A549 (cell line): Measurements from ENCODE around the gene OXT. TPM values are rescaled to one million over a fixed set of nuclear protein-coding genes. Genes with fewer than 3 reads are reported as not detected.

ENCODE experiments used
- BHLHE40 ChIP-seq: IDR thresholded peaks from 2 replicates; pipeline ENCODE4 v1.6.1; 2012; ENCODE audit warnings: low read depth, low read length, inconsistent platforms
- CBX2 ChIP-seq: fragments of 200-600 bp; sonication (generic); IDR thresholded peaks from 2 replicates; pipeline ENCODE4 v1.6.1; 2016; ENCODE audit warnings: low read depth, mild to moderate bottlenecking, borderline replicate concordance
- CEBPB ChIP-seq, 2 experiments: fragments of >200 bp in 1 of 2; sonication (Bioruptor Twin) in 1 of 2; formaldehyde crosslinking in 1 of 2; IDR thresholded peaks; 2 replicates each; pipeline ENCODE4 v1.6.1; 2012 to 2016
- CHD2 ChIP-seq: fragments of 150-350 bp; IDR thresholded peaks from 2 replicates; pipeline ENCODE4 v1.6.1; 2014; ENCODE audit warnings: low read length; ENCODE audit not compliant: partially characterized antibody
- CHD4 ChIP-seq: fragments of 200-600 bp; sonication (generic); IDR thresholded peaks from 2 replicates; pipeline ENCODE4 v1.6.1; 2016; ENCODE audit warnings: antibody characterized with exemption, mild to moderate bottlenecking, borderline replicate concordance
- EHF ChIP-seq: fragments of 250-450 bp; sonication (Bioruptor Pico); IDR thresholded peaks from 2 replicates; pipeline ENCODE4 v1.5.0; 2020; ENCODE audit warnings: mild to moderate bottlenecking
- EP300 ChIP-seq, 2 experiments: fragments of >200 bp; sonication (Bioruptor Twin); formaldehyde crosslinking; IDR thresholded peaks; 2 replicates in 1 of 2; 3 replicates in 1 of 2; pipeline ENCODE4 v1.6.1; 2016 to 2017
- ESRRA ChIP-seq: fragments of 150-350 bp; IDR thresholded peaks from 2 replicates; pipeline ENCODE4 v1.6.1; 2014; ENCODE audit warnings: mild to moderate bottlenecking, low read length, borderline replicate concordance
- FOSB ChIP-seq: fragments of 250-450 bp; sonication (Bioruptor Pico); IDR thresholded peaks from 2 replicates; pipeline ENCODE4 v1.5.0; 2020; ENCODE audit warnings: mild to moderate bottlenecking, moderate library complexity
- FOXS1 ChIP-seq: fragments of 250-450 bp; sonication (Bioruptor Pico); IDR thresholded peaks from 2 replicates; pipeline ENCODE4 v1.5.0; 2020; ENCODE audit warnings: mild to moderate bottlenecking, moderate library complexity
- GATA3 ChIP-seq: IDR thresholded peaks from 2 replicates; pipeline ENCODE4 v1.6.1; 2012; ENCODE audit warnings: borderline replicate concordance
- HEYL ChIP-seq: fragments of 250-450 bp; sonication (Bioruptor Pico); IDR thresholded peaks from 2 replicates; pipeline ENCODE4 v1.8.0; 2021; ENCODE audit warnings: mild to moderate bottlenecking, moderate library complexity
- HOXA7 ChIP-seq: fragments of 250-450 bp; sonication (Bioruptor Pico); IDR thresholded peaks from 2 replicates; pipeline ENCODE4 v1.5.0; 2020; ENCODE audit warnings: mild to moderate bottlenecking, moderate library complexity
- HOXB5 ChIP-seq: fragments of 250-450 bp; sonication (Bioruptor Pico); IDR thresholded peaks from 2 replicates; pipeline ENCODE4 v1.5.0; 2020; ENCODE audit warnings: mild to moderate bottlenecking, moderate library complexity
- JUN ChIP-seq, 2 experiments: fragments of >200 bp; sonication (Bioruptor Twin); formaldehyde crosslinking; IDR thresholded peaks; 2 replicates in 1 of 2; 3 replicates in 1 of 2; pipeline ENCODE4 v1.6.1; 2016 to 2017
- JUNB ChIP-seq: fragments of >200 bp; sonication (Bioruptor Twin); formaldehyde crosslinking; IDR thresholded peaks from 2 replicates; pipeline ENCODE4 v1.6.1; 2016
- PHF8 ChIP-seq: fragments of 200-600 bp; sonication (generic); IDR thresholded peaks from 2 replicates; pipeline ENCODE4 v1.6.1; 2016; ENCODE audit warnings: low read depth, mild to moderate bottlenecking, antibody characterized with exemption, moderate library complexity, borderline replicate concordance
- POLR2A ChIP-seq: IDR thresholded peaks from 2 replicates; pipeline ENCODE4 v1.6.1; 2012; ENCODE audit warnings: mild to moderate bottlenecking, low read length
- POLR2AphosphoS2 ChIP-seq: conservative IDR thresholded peaks from 2 replicates; pipeline ENCODE4 v1.6.1; 2012; ENCODE audit warnings: low read length, improper control_type of control experiment, inconsistent platforms
- RAD21 ChIP-seq, 2 experiments: fragments of >200 bp in 1 of 2; sonication (Bioruptor Twin) in 1 of 2; formaldehyde crosslinking in 1 of 2; IDR thresholded peaks in 1 of 2; conservative IDR thresholded peaks in 1 of 2; 2 replicates in 1 of 2; 3 replicates in 1 of 2; pipeline ENCODE4 v1.6.1; 2012 to 2018; ENCODE audit warnings: inconsistent platforms in 1 of 2
- RCOR1 ChIP-seq: fragments of 150-350 bp; IDR thresholded peaks from 2 replicates; pipeline ENCODE4 v1.6.1; 2014; ENCODE audit warnings: antibody characterized with exemption, low read length, low read depth
- RFX5 ChIP-seq: fragments of 450-650 bp; IDR thresholded peaks from 2 replicates; pipeline ENCODE4 v1.7.1; 2014; ENCODE audit warnings: antibody characterized with exemption, mild to moderate bottlenecking, moderate library complexity
- RNF2 ChIP-seq: fragments of 200-600 bp; sonication (generic); IDR thresholded peaks from 2 replicates; pipeline ENCODE4 v1.6.1; 2016; ENCODE audit warnings: low read depth, mild to moderate bottlenecking, antibody characterized with exemption, moderate library complexity, borderline replicate concordance
- SMC3 ChIP-seq: fragments of >200 bp; sonication (Bioruptor Twin); formaldehyde crosslinking; IDR thresholded peaks from 3 replicates; pipeline ENCODE4 v1.6.1; 2018; ENCODE audit warnings: inconsistent platforms
- SREBF2 ChIP-seq: fragments of 450-650 bp; IDR thresholded peaks from 2 replicates; pipeline ENCODE4 v1.6.1; 2014; ENCODE audit warnings: mild to moderate bottlenecking, moderate library complexity
- TFCP2L1 ChIP-seq: fragments of 250-450 bp; sonication (Bioruptor Pico); IDR thresholded peaks from 2 replicates; pipeline ENCODE4 v1.5.0; 2021; ENCODE audit warnings: mild to moderate bottlenecking
- TP53 ChIP-seq: fragments of 250-450 bp; sonication (Bioruptor Pico); IDR thresholded peaks from 2 replicates; pipeline ENCODE4 v1.5.0; 2021; ENCODE audit warnings: mild to moderate bottlenecking, moderate library complexity
- ZC3H11A ChIP-seq: fragments of 450-650 bp; IDR thresholded peaks from 2 replicates; pipeline ENCODE4 v1.6.1; 2014; ENCODE audit warnings: antibody characterized with exemption, mild to moderate bottlenecking
- ZSCAN20 ChIP-seq: fragments of 250-450 bp; sonication (Bioruptor Pico); IDR thresholded peaks from 2 replicates; pipeline ENCODE4 v1.8.0; 2022; ENCODE audit warnings: mild to moderate bottlenecking, moderate library complexity
- polyA plus RNA-seq, 4 experiments: library from polyadenylated mRNA; depleted of rRNA in 3 of 4; stranded (reverse); fragments of >200 nt; fragmentation: RNase III in 1 of 4; extraction: RNeasy Plus Mini Kit Qiagen cat#74134 plus additional on column Dnase treatment in 1 of 4; gene quantifications; 2 replicates in 3 of 4; 3 replicates in 1 of 4; pipeline ENCODE4 v1.2.3, GENCODE V29; 2011 to 2017
- TF ChIP-seq, protein P1 (sequence below): fragments of 200-600 bp; sonication (generic); IDR thresholded peaks from 2 replicates; pipeline ENCODE4 v1.6.1; 2016; ENCODE audit warnings: antibody characterized with exemption, mild to moderate bottlenecking, moderate library complexity
- TF ChIP-seq, protein P2 (sequence below): fragments of >200 bp; sonication (Bioruptor Twin); formaldehyde crosslinking; IDR thresholded peaks from 3 replicates; pipeline ENCODE4 v1.6.1; 2016
- TF ChIP-seq, protein P3 (sequence below): fragments of 250-450 bp; sonication (Bioruptor Pico); IDR thresholded peaks from 2 replicates; pipeline ENCODE4 v1.5.0; 2021; ENCODE audit warnings: mild to moderate bottlenecking, moderate library complexity, borderline replicate concordance
- TF ChIP-seq, protein P4 (sequence below): fragments of 450-650 bp; IDR thresholded peaks from 2 replicates; pipeline ENCODE4 v1.6.1; 2014; ENCODE audit warnings: antibody characterized with exemption
- TF ChIP-seq, protein P5 (sequence below): IDR thresholded peaks from 2 replicates; pipeline ENCODE4 v1.6.1; 2012
- TF ChIP-seq, protein P6 (sequence below): fragments of 150-350 bp; IDR thresholded peaks from 2 replicates; pipeline ENCODE4 v1.6.1; 2014; ENCODE audit warnings: low read depth, mild to moderate bottlenecking, low read length

Gene OXT
- polyA plus RNA-seq, 2 of the 4 experiments (the other 2 are of a cell fraction) = not detected

DNA sequence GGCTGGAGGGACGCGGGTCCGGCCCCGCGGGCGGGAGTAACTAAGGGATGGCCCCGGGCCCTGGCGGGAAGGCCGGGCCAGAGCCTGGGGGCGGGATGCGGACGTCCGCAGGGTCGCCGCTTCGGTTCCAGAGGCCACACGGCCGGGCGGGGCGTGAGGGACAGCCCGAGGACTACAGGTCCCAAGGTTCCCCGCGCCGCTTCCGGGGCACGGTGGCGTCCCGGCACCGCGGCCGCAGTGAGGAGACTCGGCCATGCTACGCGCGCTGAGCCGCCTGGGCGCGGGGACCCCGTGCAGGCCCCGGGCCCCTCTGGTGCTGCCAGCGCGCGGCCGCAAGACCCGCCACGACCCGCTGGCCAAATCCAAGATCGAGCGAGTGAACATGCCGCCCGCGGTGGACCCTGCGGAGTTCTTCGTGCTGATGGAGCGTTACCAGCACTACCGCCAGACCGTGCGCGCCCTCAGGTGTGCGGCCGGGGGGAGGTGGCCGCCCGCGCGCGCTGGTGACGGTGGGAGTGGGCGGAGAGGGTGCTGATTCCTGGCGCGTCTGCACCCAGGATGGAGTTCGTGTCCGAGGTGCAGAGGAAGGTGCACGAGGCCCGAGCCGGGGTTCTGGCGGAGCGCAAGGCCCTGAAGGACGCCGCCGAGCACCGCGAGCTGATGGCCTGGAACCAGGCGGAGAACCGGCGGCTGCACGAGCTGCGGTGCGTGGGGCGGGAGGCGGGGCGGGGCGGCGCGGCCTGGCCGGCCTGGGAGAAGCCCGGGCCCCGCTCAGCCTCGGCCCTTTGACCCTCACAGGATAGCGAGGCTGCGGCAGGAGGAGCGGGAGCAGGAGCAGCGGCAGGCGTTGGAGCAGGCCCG is 25.4 kb upstream of the OXT start, which contains the start of gene MRPS26 (continued):
- TF ChIP-seq, protein P1, sequence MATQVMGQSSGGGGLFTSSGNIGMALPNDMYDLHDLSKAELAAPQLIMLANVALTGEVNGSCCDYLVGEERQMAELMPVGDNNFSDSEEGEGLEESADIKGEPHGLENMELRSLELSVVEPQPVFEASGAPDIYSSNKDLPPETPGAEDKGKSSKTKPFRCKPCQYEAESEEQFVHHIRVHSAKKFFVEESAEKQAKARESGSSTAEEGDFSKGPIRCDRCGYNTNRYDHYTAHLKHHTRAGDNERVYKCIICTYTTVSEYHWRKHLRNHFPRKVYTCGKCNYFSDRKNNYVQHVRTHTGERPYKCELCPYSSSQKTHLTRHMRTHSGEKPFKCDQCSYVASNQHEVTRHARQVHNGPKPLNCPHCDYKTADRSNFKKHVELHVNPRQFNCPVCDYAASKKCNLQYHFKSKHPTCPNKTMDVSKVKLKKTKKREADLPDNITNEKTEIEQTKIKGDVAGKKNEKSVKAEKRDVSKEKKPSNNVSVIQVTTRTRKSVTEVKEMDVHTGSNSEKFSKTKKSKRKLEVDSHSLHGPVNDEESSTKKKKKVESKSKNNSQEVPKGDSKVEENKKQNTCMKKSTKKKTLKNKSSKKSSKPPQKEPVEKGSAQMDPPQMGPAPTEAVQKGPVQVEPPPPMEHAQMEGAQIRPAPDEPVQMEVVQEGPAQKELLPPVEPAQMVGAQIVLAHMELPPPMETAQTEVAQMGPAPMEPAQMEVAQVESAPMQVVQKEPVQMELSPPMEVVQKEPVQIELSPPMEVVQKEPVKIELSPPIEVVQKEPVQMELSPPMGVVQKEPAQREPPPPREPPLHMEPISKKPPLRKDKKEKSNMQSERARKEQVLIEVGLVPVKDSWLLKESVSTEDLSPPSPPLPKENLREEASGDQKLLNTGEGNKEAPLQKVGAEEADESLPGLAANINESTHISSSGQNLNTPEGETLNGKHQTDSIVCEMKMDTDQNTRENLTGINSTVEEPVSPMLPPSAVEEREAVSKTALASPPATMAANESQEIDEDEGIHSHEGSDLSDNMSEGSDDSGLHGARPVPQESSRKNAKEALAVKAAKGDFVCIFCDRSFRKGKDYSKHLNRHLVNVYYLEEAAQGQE = peak; percentile 17; the same call in 1 of the 2 replicates
- TF ChIP-seq FOSB (CRISPR knock-in tag) = no peak
- TF ChIP-seq JUNB = no peak
- no peak for TF ChIP-seq CHD2
- TF ChIP-seq SMC3 = 0 out of 3 replicates have a peak, but pooled peaks have one; percentile 5
- TF ChIP-seq HOXA7 (CRISPR knock-in tag) = no peak
- no peak for TF ChIP-seq CBX2
- no peak for TF ChIP-seq HEYL (CRISPR knock-in tag)
- TF ChIP-seq, protein P2, sequence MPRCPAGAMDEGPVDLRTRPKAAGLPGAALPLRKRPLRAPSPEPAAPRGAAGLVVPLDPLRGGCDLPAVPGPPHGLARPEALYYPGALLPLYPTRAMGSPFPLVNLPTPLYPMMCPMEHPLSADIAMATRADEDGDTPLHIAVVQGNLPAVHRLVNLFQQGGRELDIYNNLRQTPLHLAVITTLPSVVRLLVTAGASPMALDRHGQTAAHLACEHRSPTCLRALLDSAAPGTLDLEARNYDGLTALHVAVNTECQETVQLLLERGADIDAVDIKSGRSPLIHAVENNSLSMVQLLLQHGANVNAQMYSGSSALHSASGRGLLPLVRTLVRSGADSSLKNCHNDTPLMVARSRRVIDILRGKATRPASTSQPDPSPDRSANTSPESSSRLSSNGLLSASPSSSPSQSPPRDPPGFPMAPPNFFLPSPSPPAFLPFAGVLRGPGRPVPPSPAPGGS = peak; percentile 97
- TF ChIP-seq RCOR1 = no peak
- no peak for TF ChIP-seq BHLHE40
- TF ChIP-seq PHF8 = peak; percentile 97
- TF ChIP-seq CEBPB (IDR thresholded peaks at IDR 0.05) = no peak
- TF ChIP-seq ZC3H11A = no peak
- TF ChIP-seq ESRRA = no peak
- TF ChIP-seq, protein P3, sequence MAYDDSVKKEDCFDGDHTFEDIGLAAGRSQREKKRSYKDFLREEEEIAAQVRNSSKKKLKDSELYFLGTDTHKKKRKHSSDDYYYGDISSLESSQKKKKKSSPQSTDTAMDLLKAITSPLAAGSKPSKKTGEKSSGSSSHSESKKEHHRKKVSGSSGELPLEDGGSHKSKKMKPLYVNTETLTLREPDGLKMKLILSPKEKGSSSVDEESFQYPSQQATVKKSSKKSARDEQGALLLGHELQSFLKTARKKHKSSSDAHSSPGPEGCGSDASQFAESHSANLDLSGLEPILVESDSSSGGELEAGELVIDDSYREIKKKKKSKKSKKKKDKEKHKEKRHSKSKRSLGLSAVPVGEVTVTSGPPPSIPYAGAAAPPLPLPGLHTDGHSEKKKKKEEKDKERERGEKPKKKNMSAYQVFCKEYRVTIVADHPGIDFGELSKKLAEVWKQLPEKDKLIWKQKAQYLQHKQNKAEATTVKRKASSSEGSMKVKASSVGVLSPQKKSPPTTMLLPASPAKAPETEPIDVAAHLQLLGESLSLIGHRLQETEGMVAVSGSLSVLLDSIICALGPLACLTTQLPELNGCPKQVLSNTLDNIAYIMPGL (CRISPR knock-in tag) = peak; percentile 69; the same call in 1 of the 2 replicates
- peak; percentile 36; the same call in 1 of the 2 replicates for TF ChIP-seq HOXB5 (CRISPR knock-in tag)
- TF ChIP-seq RAD21 (conservative IDR thresholded peaks at IDR 0.05 in 1 of 2, IDR thresholded peaks at IDR 0.05 in 1 of 2) = no peak
- peak; percentile 88 to 96; a peak in 3 of 5 replicates for TF ChIP-seq JUN (IDR thresholded peaks at IDR 0.05)
- TF ChIP-seq, protein P4, sequence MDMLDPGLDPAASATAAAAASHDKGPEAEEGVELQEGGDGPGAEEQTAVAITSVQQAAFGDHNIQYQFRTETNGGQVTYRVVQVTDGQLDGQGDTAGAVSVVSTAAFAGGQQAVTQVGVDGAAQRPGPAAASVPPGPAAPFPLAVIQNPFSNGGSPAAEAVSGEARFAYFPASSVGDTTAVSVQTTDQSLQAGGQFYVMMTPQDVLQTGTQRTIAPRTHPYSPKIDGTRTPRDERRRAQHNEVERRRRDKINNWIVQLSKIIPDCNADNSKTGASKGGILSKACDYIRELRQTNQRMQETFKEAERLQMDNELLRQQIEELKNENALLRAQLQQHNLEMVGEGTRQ = no peak
- TF ChIP-seq, protein P5, sequence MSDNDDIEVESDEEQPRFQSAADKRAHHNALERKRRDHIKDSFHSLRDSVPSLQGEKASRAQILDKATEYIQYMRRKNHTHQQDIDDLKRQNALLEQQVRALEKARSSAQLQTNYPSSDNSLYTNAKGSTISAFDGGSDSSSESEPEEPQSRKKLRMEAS = peak; percentile 92
- no peak for TF ChIP-seq GATA3
- TF ChIP-seq ZSCAN20 (CRISPR knock-in tag) = no peak
- no peak for TF ChIP-seq RFX5
- TF ChIP-seq SREBF2 = no peak
- TF ChIP-seq TP53 (CRISPR knock-in tag) = no peak
- no peak for TF ChIP-seq TFCP2L1
- TF ChIP-seq CHD4 = no peak
- no peak for TF ChIP-seq RNF2
- TF ChIP-seq POLR2AphosphoS2 = 0 out of 2 replicates have a peak, but pooled peaks have one; percentile 51
- TF ChIP-seq, protein P6, sequence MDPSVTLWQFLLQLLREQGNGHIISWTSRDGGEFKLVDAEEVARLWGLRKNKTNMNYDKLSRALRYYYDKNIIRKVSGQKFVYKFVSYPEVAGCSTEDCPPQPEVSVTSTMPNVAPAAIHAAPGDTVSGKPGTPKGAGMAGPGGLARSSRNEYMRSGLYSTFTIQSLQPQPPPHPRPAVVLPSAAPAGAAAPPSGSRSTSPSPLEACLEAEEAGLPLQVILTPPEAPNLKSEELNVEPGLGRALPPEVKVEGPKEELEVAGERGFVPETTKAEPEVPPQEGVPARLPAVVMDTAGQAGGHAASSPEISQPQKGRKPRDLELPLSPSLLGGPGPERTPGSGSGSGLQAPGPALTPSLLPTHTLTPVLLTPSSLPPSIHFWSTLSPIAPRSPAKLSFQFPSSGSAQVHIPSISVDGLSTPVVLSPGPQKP = no peak
- no peak for TF ChIP-seq FOXS1 (CRISPR knock-in tag)
- TF ChIP-seq POLR2A = peak; percentile 83
- no peak for TF ChIP-seq EP300 (IDR thresholded peaks at IDR 0.05)
- no peak for TF ChIP-seq EHF (CRISPR knock-in tag)
